WTC11 (cell line): ENCODE measurements around the gene LGMN. TPM values are rescaled to one million over a fixed set of nuclear protein-coding genes. Genes with fewer than 3 reads are reported as not detected.
"Not testable (repeated sequence)": the region's sequence is repeated elsewhere in the genome, so short reads cannot be mapped to it uniquely, and the experiment has no call there.

Experiments used
- ATAC-seq: fragments of 200-7000 bp; cut with Tn5 transposase; 2 replicates; pipeline ENCODE4 v1.10.0; 2021; ENCODE audit warnings: mild to moderate bottlenecking, moderate library complexity
- CTCF ChIA-PET: fragments of 300-600 bp; sonication (Branson Sonifier 250); formaldehyde crosslinking; loops from one replicate; lab custom pipeline; 2021; ENCODE audit warnings: antibody characterized with exemption; lab: Charles Lee
- POLR2A ChIA-PET: fragments of 350-600 bp; sonication (Branson Sonifier 250); formaldehyde crosslinking; loops from one replicate; lab custom pipeline; 2021; ENCODE audit warnings: antibody characterized with exemption; lab: Charles Lee
- DNase-seq: peaks from one replicate; pipeline ENCODE4 v3.0.0; 2021; ENCODE audit warnings: low spot score
- H3K27ac Mint-ChIP-seq: 2 replicates; pipeline ENCODE4 v1.8.0; 2021; ENCODE audit warnings: mixed read lengths
- H3K27me3 Mint-ChIP-seq: 2 replicates; pipeline ENCODE4 v1.8.0; 2021; ENCODE audit warnings: low read depth, mild to moderate bottlenecking, moderate library complexity, mixed read lengths
- H3K36me3 Mint-ChIP-seq: 2 replicates; pipeline ENCODE4 v1.8.0; 2021; ENCODE audit warnings: mixed read lengths
- H3K4me1 Mint-ChIP-seq: 2 replicates; pipeline ENCODE4 v1.8.0; 2022; ENCODE audit warnings: mixed read lengths
- H3K4me3 Mint-ChIP-seq: 2 replicates; pipeline ENCODE4 v1.8.0; 2021; ENCODE audit warnings: mild to moderate bottlenecking, moderate library complexity, mixed read lengths
- H3K9me3 Mint-ChIP-seq: 2 replicates; pipeline ENCODE4 v1.8.0; 2021; ENCODE audit warnings: mixed read lengths
- CREB1 ChIP-seq: sonication (generic); formaldehyde crosslinking; IDR thresholded peaks from 2 replicates; pipeline ENCODE4 v1.8.0; 2023; ENCODE audit warnings: mild to moderate bottlenecking, missing genetic modification reagents
- FOXJ3 ChIP-seq: sonication (generic); formaldehyde crosslinking; IDR thresholded peaks from 2 replicates; pipeline ENCODE4 v1.9.0; 2021; ENCODE audit warnings: missing genetic modification reagents, mild to moderate bottlenecking, borderline replicate concordance
- GABPB1 ChIP-seq: sonication (generic); formaldehyde crosslinking; IDR thresholded peaks from 2 replicates; pipeline ENCODE4 v1.8.1; 2023; ENCODE audit warnings: mild to moderate bottlenecking, missing genetic modification reagents
- GTF2I ChIP-seq: fragments of 250-450 bp; sonication (Bioruptor Pico); conservative IDR thresholded peaks from 2 replicates; pipeline ENCODE4 v1.4.0; 2021; ENCODE audit warnings: mild to moderate bottlenecking
- IRF2 ChIP-seq: sonication (generic); formaldehyde crosslinking; IDR thresholded peaks from 2 replicates; pipeline ENCODE4 v1.8.0; 2022; ENCODE audit warnings: low read depth, missing genetic modification reagents, borderline replicate concordance
- JUN ChIP-seq: sonication (generic); formaldehyde crosslinking; IDR thresholded peaks from 2 replicates; pipeline ENCODE4 v1.8.0; 2023; ENCODE audit warnings: mild to moderate bottlenecking, missing genetic modification reagents
- MYBL2 ChIP-seq: sonication (generic); formaldehyde crosslinking; IDR thresholded peaks from 2 replicates; pipeline ENCODE4 v1.8.1; 2023; ENCODE audit warnings: mild to moderate bottlenecking, moderate library complexity, missing genetic modification reagents
- NFE2L1 ChIP-seq: sonication (generic); formaldehyde crosslinking; IDR thresholded peaks from 2 replicates; pipeline ENCODE4 v1.8.1; 2023; ENCODE audit warnings: missing genetic modification reagents
- SMAD4 ChIP-seq: sonication (generic); formaldehyde crosslinking; IDR thresholded peaks from 2 replicates; pipeline ENCODE4 v1.8.0; 2022; ENCODE audit warnings: mild to moderate bottlenecking, missing genetic modification reagents
- SOX15 ChIP-seq: fragments of 250-450 bp; sonication (Bioruptor Pico); IDR thresholded peaks from 2 replicates; pipeline ENCODE4 v1.9.0; 2021; ENCODE audit warnings: mild to moderate bottlenecking
- SP1 ChIP-seq: sonication (generic); formaldehyde crosslinking; conservative IDR thresholded peaks from 2 replicates; pipeline ENCODE4 v1.8.1; 2022; ENCODE audit warnings: missing genetic modification reagents
- ZNF138 ChIP-seq: sonication (generic); formaldehyde crosslinking; conservative IDR thresholded peaks from 2 replicates; pipeline ENCODE4 v1.8.1; 2022; ENCODE audit warnings: mild to moderate bottlenecking, moderate library complexity, missing genetic modification reagents
- ZNF263 ChIP-seq: sonication (generic); formaldehyde crosslinking; IDR thresholded peaks from 2 replicates; pipeline ENCODE4 v1.8.1; 2022; ENCODE audit warnings: low read depth, mild to moderate bottlenecking, moderate library complexity, missing genetic modification reagents
- ZNF317 ChIP-seq: sonication (generic); formaldehyde crosslinking; IDR thresholded peaks from 2 replicates; pipeline ENCODE4 v1.8.1; 2023; ENCODE audit warnings: low read depth, mild to moderate bottlenecking, moderate library complexity, missing genetic modification reagents, borderline replicate concordance
- ZNF423 ChIP-seq: fragments of 250-450 bp; sonication (Bioruptor Pico); IDR thresholded peaks from 2 replicates; pipeline ENCODE4 v2.1.2; 2022; ENCODE audit warnings: mild to moderate bottlenecking, moderate library complexity
- total RNA-seq: library from RNA; stranded (reverse); gene quantifications from 3 replicates; pipeline ENCODE4 v1.2.3, GENCODE V29; 2021
- TF ChIP-seq, protein P1 (sequence below): sonication (generic); formaldehyde crosslinking; IDR thresholded peaks from 2 replicates; pipeline ENCODE4 v1.8.1; 2022; ENCODE audit warnings: mild to moderate bottlenecking, missing genetic modification reagents, moderate library complexity, borderline replicate concordance
- TF ChIP-seq, protein P2 (sequence below): fragments of 250-450 bp; sonication (Bioruptor Pico); IDR thresholded peaks from 2 replicates; pipeline ENCODE4 v1.9.0; 2021; ENCODE audit warnings: mild to moderate bottlenecking
- TF ChIP-seq, protein P3 (sequence below): sonication (generic); formaldehyde crosslinking; IDR thresholded peaks from 2 replicates; pipeline ENCODE4 v1.8.1; 2022; ENCODE audit warnings: low read depth, mild to moderate bottlenecking, moderate library complexity, missing genetic modification reagents, borderline replicate concordance
- TF ChIP-seq, protein P4 (sequence below): fragments of 250-450 bp; sonication (Bioruptor Pico); IDR thresholded peaks from 2 replicates; pipeline ENCODE4 v1.8.0; 2021; ENCODE audit warnings: mild to moderate bottlenecking
- TF ChIP-seq, protein P5 (sequence below): sonication (generic); formaldehyde crosslinking; IDR thresholded peaks from 2 replicates; pipeline ENCODE4 v1.8.1; 2023; ENCODE audit warnings: mild to moderate bottlenecking, missing genetic modification reagents

The LGMN gene
- total RNA-seq, 1 experiment from 2014 or later: 55.7 TPM

DNA sequence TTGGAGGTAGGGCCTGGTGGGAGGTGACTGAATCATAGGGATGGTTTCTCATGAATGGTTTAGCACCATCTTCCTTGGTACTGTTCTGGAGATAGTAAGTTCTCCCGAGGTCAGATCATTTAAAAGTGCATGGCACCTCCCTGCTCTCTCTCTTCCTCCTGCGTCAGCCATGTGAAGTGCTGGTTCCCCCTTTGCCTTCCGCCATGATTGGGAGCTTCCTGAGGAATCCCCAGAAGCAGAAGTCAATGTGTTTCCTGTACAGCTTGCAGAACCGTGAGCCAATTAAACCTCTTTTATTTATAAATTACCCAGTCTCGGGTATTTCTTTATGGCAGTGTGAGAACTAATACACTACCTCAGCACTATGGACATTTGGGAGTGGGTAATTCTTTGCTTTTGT, 4.8 kb upstream of the LGMN start:
- Mint-ChIP-seq H3K27me3 (peaks cover 25% of the 10 kb centered on the region), H3K27ac (no peak overlapping the region), H3K36me3 (no peaks in the 10 kb centered on the region), H3K4me1 (peaks cover 7% of the 10 kb centered on the region; the same call in 1 of the 2 replicates), H3K4me3 (no peak overlapping the region), H3K9me3 (peaks cover 7% of the 10 kb centered on the region)
- CTCF ChIA-PET: interaction anchor here (0.8 kb wide), 1 partner anchor 66 kb away, joined by 3 read pairs; no protein-coding TSS in a partner anchor
- no peak for TF ChIP-seq MYBL2
- ATAC-seq: no peak
- POLR2A ChIA-PET: no interaction called here
- DNase-seq: no peak

DNA sequence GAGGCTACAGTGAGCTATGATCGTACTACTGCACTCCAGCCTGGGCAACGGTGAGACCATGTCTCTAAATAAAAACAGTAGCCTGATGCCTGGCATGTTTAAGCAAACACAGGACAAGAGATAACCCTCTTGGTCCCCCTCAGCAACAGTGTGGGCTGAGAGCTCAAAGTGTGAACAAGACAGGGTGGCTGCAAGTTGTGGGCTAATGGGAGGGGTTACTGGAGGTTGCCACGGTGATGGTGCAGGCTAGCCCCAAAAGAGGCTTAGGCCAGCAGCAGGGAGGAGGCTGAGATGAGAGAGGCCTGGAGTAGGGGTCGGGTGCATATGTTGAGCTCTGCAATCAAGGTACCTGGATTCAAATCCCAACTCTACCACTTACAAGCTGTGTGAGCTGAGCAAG, 3.4 kb upstream of the LGMN start:
- POLR2A ChIA-PET: no interaction called here
- no peak for TF ChIP-seq ZNF138 (CRISPR knock-in tag)
- TF ChIP-seq SMAD4 (CRISPR knock-in tag): no peak
- TF ChIP-seq, protein P1, sequence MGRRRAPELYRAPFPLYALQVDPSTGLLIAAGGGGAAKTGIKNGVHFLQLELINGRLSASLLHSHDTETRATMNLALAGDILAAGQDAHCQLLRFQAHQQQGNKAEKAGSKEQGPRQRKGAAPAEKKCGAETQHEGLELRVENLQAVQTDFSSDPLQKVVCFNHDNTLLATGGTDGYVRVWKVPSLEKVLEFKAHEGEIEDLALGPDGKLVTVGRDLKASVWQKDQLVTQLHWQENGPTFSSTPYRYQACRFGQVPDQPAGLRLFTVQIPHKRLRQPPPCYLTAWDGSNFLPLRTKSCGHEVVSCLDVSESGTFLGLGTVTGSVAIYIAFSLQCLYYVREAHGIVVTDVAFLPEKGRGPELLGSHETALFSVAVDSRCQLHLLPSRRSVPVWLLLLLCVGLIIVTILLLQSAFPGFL (CRISPR knock-in tag): no peak
- TF ChIP-seq, protein P2, sequence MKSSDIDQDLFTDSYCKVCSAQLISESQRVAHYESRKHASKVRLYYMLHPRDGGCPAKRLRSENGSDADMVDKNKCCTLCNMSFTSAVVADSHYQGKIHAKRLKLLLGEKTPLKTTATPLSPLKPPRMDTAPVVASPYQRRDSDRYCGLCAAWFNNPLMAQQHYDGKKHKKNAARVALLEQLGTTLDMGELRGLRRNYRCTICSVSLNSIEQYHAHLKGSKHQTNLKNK: no peak
- TF ChIP-seq, protein P3, sequence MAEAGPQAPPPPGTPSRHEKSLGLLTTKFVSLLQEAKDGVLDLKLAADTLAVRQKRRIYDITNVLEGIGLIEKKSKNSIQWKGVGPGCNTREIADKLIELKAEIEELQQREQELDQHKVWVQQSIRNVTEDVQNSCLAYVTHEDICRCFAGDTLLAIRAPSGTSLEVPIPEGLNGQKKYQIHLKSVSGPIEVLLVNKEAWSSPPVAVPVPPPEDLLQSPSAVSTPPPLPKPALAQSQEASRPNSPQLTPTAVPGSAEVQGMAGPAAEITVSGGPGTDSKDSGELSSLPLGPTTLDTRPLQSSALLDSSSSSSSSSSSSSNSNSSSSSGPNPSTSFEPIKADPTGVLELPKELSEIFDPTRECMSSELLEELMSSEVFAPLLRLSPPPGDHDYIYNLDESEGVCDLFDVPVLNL (CRISPR knock-in tag): no peak
- no peak for TF ChIP-seq GTF2I (CRISPR knock-in tag)
- TF ChIP-seq, all 79 proteins: peak for 0
- CTCF ChIA-PET: no interaction called here

DNA sequence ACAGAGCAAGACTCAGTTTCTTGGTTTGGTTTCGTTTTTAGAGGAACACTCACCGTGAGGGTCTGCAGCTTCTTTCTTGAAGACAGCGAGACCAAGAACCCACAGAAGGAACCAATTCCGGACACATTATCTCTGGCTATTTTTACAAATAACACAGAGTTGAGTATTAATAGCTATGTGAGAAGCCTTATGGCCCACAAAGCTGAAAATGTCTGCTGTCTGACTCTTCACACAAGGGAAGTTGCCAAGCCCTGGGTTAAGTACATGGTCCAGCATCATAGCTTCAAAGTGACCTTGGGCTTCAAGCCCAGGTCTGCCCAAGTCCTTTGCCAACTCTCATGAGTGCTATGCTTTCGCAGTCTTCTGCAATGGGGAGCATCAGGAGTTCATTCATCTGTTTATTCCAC, 2.6 kb upstream of the LGMN start:
- no peak for TF ChIP-seq IRF2 (CRISPR knock-in tag)
- no peak for TF ChIP-seq ZNF263 (CRISPR knock-in tag)
- TF ChIP-seq, protein P4, sequence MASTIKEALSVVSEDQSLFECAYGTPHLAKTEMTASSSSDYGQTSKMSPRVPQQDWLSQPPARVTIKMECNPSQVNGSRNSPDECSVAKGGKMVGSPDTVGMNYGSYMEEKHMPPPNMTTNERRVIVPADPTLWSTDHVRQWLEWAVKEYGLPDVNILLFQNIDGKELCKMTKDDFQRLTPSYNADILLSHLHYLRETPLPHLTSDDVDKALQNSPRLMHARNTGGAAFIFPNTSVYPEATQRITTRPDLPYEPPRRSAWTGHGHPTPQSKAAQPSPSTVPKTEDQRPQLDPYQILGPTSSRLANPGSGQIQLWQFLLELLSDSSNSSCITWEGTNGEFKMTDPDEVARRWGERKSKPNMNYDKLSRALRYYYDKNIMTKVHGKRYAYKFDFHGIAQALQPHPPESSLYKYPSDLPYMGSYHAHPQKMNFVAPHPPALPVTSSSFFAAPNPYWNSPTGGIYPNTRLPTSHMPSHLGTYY (CRISPR knock-in tag): no peak
- Mint-ChIP-seq H3K27ac (no peak overlapping the region), H3K4me1 (peaks cover 19% of the 10 kb centered on the region), H3K27me3 (peaks cover 28% of the 10 kb centered on the region), H3K36me3 (peaks cover 8% of the 10 kb centered on the region), H3K4me3 (no peak overlapping the region), H3K9me3 (peaks cover 7% of the 10 kb centered on the region)
- ATAC-seq (no peak), DNase-seq (no peak)
- CTCF ChIA-PET: interaction anchor here (1.6 kb wide), 1 partner anchor 36 kb away, joined by 3 read pairs; no protein-coding TSS in a partner anchor
- POLR2A ChIA-PET: no interaction called here

More for the DNA sequence above, 3.4 kb upstream of the LGMN start:
- ATAC-seq: no peak
- Mint-ChIP-seq H3K36me3 (peaks cover 3% of the 10 kb centered on the region), H3K9me3 (peaks cover 7% of the 10 kb centered on the region), H3K4me3 (no peak overlapping the region), H3K27ac (no peak overlapping the region), H3K4me1 (peaks cover 19% of the 10 kb centered on the region), H3K27me3 (peaks cover 28% of the 10 kb centered on the region)
- no peak for DNase-seq

DNA sequence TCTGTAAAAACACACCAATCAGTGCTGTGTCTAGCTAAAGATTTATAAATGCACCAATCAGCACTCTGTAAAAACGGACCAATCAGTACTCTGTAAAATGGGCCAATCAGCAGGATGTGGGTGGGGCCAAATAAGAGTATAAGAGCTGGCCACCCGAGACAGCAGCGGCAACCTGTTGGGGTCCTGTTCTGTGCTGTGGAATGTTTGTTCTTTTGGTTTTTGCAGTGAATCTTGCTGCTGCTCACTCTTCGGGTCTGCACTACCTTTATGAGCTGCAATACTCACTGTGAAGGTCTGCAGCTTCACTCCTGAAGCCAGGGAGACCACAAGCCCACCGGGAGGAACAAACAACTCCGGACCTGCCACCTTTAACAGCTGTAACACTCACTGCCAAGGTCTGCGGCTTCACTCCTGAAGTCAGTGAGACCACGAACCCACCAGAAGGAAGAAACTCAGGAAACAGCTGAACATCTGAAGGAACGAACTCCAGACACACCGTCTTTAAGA, 1.8 kb upstream of the LGMN start:
- POLR2A ChIA-PET, ATAC-seq, H3K27ac Mint-ChIP-seq, H3K4me3 Mint-ChIP-seq, DNase-seq, H3K9me3 Mint-ChIP-seq: not testable (repeated sequence)
- peaks cover 28% of the 10 kb centered on the region for H3K27me3 Mint-ChIP-seq
- H3K36me3 Mint-ChIP-seq: peaks cover 12% of the 10 kb centered on the region
- peaks cover 19% of the 10 kb centered on the region for H3K4me1 Mint-ChIP-seq
- CTCF ChIA-PET: interaction anchor here (0.9 to 1.6 kb wide), 2 partner anchors 16 to 35 kb away, joined by 3 read pairs; no protein-coding TSS in a partner anchor

DNA sequence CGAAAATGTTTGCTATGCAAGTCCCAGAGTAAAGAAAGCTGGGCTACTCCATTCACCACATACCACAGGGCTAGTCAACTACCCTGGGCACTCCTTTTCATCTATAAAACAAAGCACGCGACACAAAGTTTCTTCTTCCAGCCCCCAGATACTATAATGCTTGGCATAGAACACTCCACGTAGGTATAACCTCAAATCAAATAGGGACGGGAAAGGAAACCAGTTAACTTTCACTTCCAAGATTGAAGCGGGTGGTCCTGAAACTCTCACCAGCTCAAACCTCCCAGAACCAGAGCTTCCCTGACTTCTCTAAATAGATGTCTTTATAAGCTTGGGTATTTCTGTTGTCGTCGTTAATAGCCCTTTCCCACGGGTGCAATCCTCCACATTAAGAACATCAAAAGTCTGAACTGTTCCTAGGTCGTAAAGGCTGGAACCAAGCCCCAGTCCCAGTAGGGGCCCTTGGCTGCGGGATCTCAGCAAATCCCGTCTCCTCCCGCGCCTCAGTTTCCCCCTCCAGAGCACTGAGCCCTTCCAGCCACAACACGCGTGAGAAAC, 647 bp downstream of the LGMN start:
- ChIA-PET POLR2A (interaction anchor here (0.7 to 1.0 kb wide), 4 partner anchors 9 to 421 kb away, joined by 3 to 4 read pairs (median 3); no protein-coding TSS in a partner anchor), CTCF (interaction anchor here (0.8 to 2.3 kb wide), 3 partner anchors 30 to 61 kb away, joined by 3 to 11 read pairs (median 10); no protein-coding TSS in a partner anchor)
- Mint-ChIP-seq H3K27me3 (peaks cover 23% of the 10 kb centered on the region), H3K36me3 (peaks cover 12% of the 10 kb centered on the region), H3K9me3 (peaks cover 7% of the 10 kb centered on the region), H3K4me1 (peaks cover 19% of the 10 kb centered on the region), H3K27ac (peak overlapping the region; percentile 50), H3K4me3 (peak overlapping the region; percentile 84)
- ATAC-seq (no peak), DNase-seq (no peak)
- TF ChIP-seq ZNF317 (no peak), SOX15 (no peak), CREB1 (CRISPR knock-in tag) (no peak), ZNF423 (CRISPR knock-in tag) (no peak), SP1 (CRISPR knock-in tag) (no peak), FOXJ3 (no peak), NFE2L1 (no peak), SMAD4 (CRISPR knock-in tag) (no peak), JUN (CRISPR knock-in tag) (no peak), GABPB1 (CRISPR knock-in tag) (no peak), ZNF263 (CRISPR knock-in tag) (no peak)
- TF ChIP-seq, protein P5, sequence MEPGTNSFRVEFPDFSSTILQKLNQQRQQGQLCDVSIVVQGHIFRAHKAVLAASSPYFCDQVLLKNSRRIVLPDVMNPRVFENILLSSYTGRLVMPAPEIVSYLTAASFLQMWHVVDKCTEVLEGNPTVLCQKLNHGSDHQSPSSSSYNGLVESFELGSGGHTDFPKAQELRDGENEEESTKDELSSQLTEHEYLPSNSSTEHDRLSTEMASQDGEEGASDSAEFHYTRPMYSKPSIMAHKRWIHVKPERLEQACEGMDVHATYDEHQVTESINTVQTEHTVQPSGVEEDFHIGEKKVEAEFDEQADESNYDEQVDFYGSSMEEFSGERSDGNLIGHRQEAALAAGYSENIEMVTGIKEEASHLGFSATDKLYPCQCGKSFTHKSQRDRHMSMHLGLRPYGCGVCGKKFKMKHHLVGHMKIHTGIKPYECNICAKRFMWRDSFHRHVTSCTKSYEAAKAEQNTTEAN (CRISPR knock-in tag): no peak
